ENCODE data around the gene TNRC6C. TPM values are rescaled to one million over a fixed set of nuclear protein-coding genes. Genes with fewer than 3 reads are reported as not detected.
A peak's percentile ranks its signal among the peaks of the same experiment; 100 is the strongest.

Gene TNRC6C
- total and polyA plus RNA-seq, 2 of the 13 experiments (the other 11 are each of a cell fraction or from before 2014, with no cell fraction given) = 0.66 to 4.9 TPM

DNA sequence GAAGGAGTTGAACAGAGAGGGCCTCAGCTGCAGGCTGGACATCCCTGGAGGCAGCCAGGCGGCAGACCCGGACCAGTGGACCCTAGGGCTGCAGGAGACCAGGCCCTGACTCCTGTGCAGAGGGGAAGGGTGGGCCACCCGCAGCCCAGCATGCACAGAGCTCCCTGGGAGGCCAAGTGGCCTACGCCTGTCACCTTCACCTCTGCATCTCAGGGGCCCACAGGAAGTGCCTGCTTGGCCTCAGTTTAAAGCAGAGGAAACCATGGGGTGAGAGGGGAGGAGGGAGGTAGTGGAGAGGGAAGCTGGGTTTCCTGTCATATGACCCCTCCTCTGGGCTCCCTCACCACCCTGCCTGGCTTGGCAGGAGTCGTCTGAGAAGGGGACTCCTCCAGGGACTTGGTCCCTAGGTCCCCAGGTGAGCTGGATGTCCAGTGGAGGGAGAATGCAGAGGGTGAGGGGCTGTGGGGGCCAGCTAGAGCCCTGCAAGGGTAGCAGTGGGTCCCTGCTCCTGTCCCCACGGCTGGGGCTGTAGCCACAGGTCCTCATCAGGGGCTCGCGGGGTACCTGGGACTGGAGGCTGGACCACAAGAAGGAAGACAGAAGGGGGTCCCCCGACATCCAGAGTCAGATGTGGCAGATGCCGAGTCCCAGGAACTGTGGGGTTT is 172.1 kb downstream of the TNRC6C start, which contains the start of gene TMC8 (continued):
- TF ChIP-seq, protein P1, sequence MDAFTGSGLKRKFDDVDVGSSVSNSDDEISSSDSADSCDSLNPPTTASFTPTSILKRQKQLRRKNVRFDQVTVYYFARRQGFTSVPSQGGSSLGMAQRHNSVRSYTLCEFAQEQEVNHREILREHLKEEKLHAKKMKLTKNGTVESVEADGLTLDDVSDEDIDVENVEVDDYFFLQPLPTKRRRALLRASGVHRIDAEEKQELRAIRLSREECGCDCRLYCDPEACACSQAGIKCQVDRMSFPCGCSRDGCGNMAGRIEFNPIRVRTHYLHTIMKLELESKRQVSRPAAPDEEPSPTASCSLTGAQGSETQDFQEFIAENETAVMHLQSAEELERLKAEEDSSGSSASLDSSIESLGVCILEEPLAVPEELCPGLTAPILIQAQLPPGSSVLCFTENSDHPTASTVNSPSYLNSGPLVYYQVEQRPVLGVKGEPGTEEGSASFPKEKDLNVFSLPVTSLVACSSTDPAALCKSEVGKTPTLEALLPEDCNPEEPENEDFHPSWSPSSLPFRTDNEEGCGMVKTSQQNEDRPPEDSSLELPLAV (CRISPR knock-in tag; conservative IDR thresholded peaks at IDR 0.05; ENCODE audit: low read depth) = no peak
- TF ChIP-seq, protein P2, sequence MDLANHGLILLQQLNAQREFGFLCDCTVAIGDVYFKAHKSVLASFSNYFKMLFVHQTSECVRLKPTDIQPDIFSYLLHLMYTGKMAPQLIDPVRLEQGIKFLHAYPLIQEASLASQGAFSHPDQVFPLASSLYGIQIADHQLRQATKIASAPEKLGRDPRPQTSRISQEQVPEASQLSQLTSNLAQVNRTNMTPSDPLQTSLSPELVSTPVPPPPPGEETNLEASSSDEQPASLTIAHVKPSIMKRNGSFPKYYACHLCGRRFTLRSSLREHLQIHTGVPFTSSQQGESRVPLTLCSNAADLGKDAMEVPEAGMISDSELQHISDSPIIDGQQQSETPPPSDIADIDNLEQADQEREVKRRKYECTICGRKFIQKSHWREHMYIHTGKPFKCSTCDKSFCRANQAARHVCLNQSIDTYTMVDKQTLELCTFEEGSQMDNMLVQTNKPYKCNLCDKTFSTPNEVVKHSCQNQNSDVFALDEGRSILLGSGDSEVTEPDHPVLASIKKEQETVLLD (CRISPR knock-in tag; IDR thresholded peaks at IDR 0.05; ENCODE audit: low read depth) = no peak
- TF ChIP-seq RORA (CRISPR knock-in tag; IDR thresholded peaks at IDR 0.05) (no peak), ZNF614 (CRISPR knock-in tag; IDR thresholded peaks at IDR 0.05; ENCODE audit: borderline replicate concordance) (peak; percentile 57; the same call in 1 of the 2 replicates), SP4 (CRISPR knock-in tag; IDR thresholded peaks at IDR 0.05) (peak; percentile 55; the same call in 1 of the 2 replicates), SP5 (CRISPR knock-in tag; IDR thresholded peaks at IDR 0.05; ENCODE audit: borderline replicate concordance, low read depth) (peak; percentile 70; the same call in 1 of the 2 replicates), HOXA3 (CRISPR knock-in tag; IDR thresholded peaks at IDR 0.05) (peak; percentile 74; the same call in 1 of the 2 replicates), ZNF101 (CRISPR knock-in tag; IDR thresholded peaks at IDR 0.05; ENCODE audit: borderline replicate concordance, low read depth) (no peak), ZNF17 (CRISPR knock-in tag; IDR thresholded peaks at IDR 0.05) (no peak), PHF20 (CRISPR knock-in tag; IDR thresholded peaks at IDR 0.05) (peak; percentile 53; the same call in 1 of the 2 replicates), BCL6 (CRISPR knock-in tag; IDR thresholded peaks at IDR 0.05) (peak; percentile 26; the same call in 1 of the 2 replicates), ZNF563 (CRISPR knock-in tag; IDR thresholded peaks at IDR 0.05) (peak; percentile 74; the same call in 1 of the 2 replicates), ELF1 (CRISPR knock-in tag; IDR thresholded peaks at IDR 0.05) (peak; percentile 74), SRSF1 (optimal IDR thresholded peaks at IDR 0.05; ENCODE audit: low read depth, low read length) (no peak), ZFYVE20 (CRISPR knock-in tag; IDR thresholded peaks at IDR 0.05; ENCODE audit: borderline replicate concordance, low read depth) (no peak), ZNF878 (CRISPR knock-in tag; IDR thresholded peaks at IDR 0.05) (peak; percentile 26; the same call in 1 of the 2 replicates), RFXANK (CRISPR knock-in tag; IDR thresholded peaks at IDR 0.05) (no peak), TARDBP (CRISPR knock-in tag; IDR thresholded peaks at IDR 0.05) (peak; percentile 26; the same call in 1 of the 2 replicates), ZNF672 (CRISPR knock-in tag; IDR thresholded peaks at IDR 0.05) (no peak), ZFY (CRISPR knock-in tag; IDR thresholded peaks at IDR 0.05) (peak; percentile 78; the same call in 1 of the 2 replicates), JUND (CRISPR knock-in tag; IDR thresholded peaks at IDR 0.05) (no peak), ZMYM3 (CRISPR knock-in tag; IDR thresholded peaks at IDR 0.05) (peak; percentile 85)
- TF ChIP-seq, protein P3, sequence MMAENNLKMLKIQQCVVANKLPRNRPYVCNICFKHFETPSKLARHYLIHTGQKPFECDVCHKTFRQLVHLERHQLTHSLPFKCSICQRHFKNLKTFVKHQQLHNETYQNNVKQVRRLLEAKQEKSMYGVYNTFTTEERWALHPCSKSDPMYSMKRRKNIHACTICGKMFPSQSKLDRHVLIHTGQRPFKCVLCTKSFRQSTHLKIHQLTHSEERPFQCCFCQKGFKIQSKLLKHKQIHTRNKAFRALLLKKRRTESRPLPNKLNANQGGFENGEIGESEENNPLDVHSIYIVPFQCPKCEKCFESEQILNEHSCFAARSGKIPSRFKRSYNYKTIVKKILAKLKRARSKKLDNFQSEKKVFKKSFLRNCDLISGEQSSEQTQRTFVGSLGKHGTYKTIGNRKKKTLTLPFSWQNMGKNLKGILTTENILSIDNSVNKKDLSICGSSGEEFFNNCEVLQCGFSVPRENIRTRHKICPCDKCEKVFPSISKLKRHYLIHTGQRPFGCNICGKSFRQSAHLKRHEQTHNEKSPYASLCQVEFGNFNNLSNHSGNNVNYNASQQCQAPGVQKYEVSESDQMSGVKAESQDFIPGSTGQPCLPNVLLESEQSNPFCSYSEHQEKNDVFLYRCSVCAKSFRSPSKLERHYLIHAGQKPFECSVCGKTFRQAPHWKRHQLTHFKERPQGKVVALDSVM (CRISPR knock-in tag; IDR thresholded peaks at IDR 0.05) = no peak
- TF ChIP-seq, protein P4, sequence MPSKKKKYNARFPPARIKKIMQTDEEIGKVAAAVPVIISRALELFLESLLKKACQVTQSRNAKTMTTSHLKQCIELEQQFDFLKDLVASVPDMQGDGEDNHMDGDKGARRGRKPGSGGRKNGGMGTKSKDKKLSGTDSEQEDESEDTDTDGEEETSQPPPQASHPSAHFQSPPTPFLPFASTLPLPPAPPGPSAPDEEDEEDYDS (CRISPR knock-in tag; IDR thresholded peaks at IDR 0.05) = peak; percentile 86
- TF ChIP-seq, protein P5, sequence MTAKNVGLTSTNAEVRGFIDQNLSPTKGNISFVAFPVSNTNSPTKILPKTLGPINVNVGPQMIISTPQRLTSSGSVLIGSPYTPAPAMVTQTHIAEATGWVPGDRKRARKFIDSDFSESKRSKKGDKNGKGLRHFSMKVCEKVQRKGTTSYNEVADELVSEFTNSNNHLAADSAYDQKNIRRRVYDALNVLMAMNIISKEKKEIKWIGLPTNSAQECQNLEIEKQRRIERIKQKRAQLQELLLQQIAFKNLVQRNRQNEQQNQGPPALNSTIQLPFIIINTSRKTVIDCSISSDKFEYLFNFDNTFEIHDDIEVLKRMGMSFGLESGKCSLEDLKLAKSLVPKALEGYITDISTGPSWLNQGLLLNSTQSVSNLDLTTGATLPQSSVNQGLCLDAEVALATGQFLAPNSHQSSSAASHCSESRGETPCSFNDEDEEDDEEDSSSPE (CRISPR knock-in tag; IDR thresholded peaks at IDR 0.05) = 0 out of 2 replicates have a peak, but pooled peaks have one; percentile 31
